H1 (cell line): Measurements from ENCODE around the gene GALP. TPM values are rescaled to one million over a fixed set of nuclear protein-coding genes. Genes with fewer than 3 reads are reported as not detected.
A peak's percentile ranks its signal among the peaks of the same experiment; 100 is the strongest.

Source experiments
- CTCF ChIA-PET: fragments of 300-600 bp; sonication (Branson Sonifier 250); formaldehyde crosslinking; loops from one replicate; lab custom pipeline; 2021; ENCODE audit not compliant: partially characterized antibody; lab: Charles Lee
- POLR2A ChIA-PET: fragments of 300-600 bp; sonication (Branson Sonifier 250); formaldehyde crosslinking; loops from one replicate; lab custom pipeline; 2021; ENCODE audit warnings: inconsistent platforms; ENCODE audit not compliant: partially characterized antibody; lab: Charles Lee
- DNase-seq, 2 experiments: peaks; one replicate each; pipeline versions ENCODE4 v3.0.0 to v3.0.0-alpha.2; 2010 to 2022; ENCODE audit warnings: low spot score in 2 of 2, low read depth in 1 of 2, mixed read lengths in 1 of 2
- FAIRE-seq: peaks from 2 replicates; lab custom pipeline; 2011; peaks lifted over from hg19 to GRCh38; lab: Jason Lieb, UNC
- H2AFZ ChIP-seq: 2 replicates; pipeline ENCODE4 v1.8.1; 2012; ENCODE audit warnings: low read length, inconsistent platforms
- H2AK5ac ChIP-seq: 2 replicates; pipeline ENCODE4 v1.6.1; 2013; ENCODE audit warnings: low read depth, low read length
- H2BK120ac ChIP-seq: replicated peaks from 2 replicates; pipeline ENCODE3; 2013; ENCODE audit warnings: low read depth, low read length, inconsistent platforms
- H2BK12ac ChIP-seq: 2 replicates; pipeline ENCODE4 v1.6.1; 2013; ENCODE audit warnings: low read depth, low read length
- H2BK15ac ChIP-seq: 2 replicates; pipeline ENCODE4 v1.6.1; 2013; ENCODE audit warnings: low read length
- H2BK20ac ChIP-seq: 2 replicates; pipeline ENCODE4 v1.6.1; 2013; ENCODE audit warnings: low read length
- H2BK5ac ChIP-seq: 2 replicates; pipeline ENCODE4 v1.6.1; 2013; ENCODE audit warnings: low read depth, low read length
- H3K14ac ChIP-seq: 2 replicates; pipeline ENCODE4 v1.6.1; 2013; ENCODE audit warnings: inconsistent platforms; ENCODE audit not compliant: insufficient read length
- H3K18ac ChIP-seq: 2 replicates; pipeline ENCODE4 v1.6.1; 2013; ENCODE audit warnings: low read length; ENCODE audit errors: extremely low read depth
- H3K23ac ChIP-seq: 2 replicates; pipeline ENCODE4 v1.6.1; 2013; ENCODE audit warnings: inconsistent platforms; ENCODE audit not compliant: insufficient read length
- H3K23me2 ChIP-seq: 2 replicates; pipeline ENCODE4 v1.6.1; 2013; ENCODE audit warnings: low read depth, low read length
- H3K27ac ChIP-seq: 2 replicates; pipeline ENCODE4 v1.6.1; 2011; ENCODE audit warnings: low read depth, low read length, inconsistent platforms
- H3K27me3 ChIP-seq, 4 experiments: replicated peaks in 1 of 4; 1 replicate in 1 of 4; 2 replicates in 3 of 4; pipeline versions ENCODE4 v1.6.1 to v1.8.1; 2011 to 2013; ENCODE audit warnings: low read length in 3 of 4, mild to moderate bottlenecking in 3 of 4, inconsistent platforms in 2 of 4, mixed read lengths in 2 of 4, moderate library complexity in 1 of 4; ENCODE audit not compliant: control insufficient read depth in 3 of 4, insufficient read depth in 3 of 4; ENCODE audit errors: extremely low read depth in 1 of 4
- H3K36me3 ChIP-seq, 4 experiments: 2 replicates each; pipeline versions ENCODE4 v1.6.1 to v1.8.1; 2011 to 2013; ENCODE audit warnings: mild to moderate bottlenecking in 4 of 4, low read length in 3 of 4, moderate library complexity in 2 of 4, control low read depth in 1 of 4, inconsistent platforms in 1 of 4; ENCODE audit not compliant: insufficient read depth in 4 of 4, control insufficient read depth in 2 of 4
- H3K4ac ChIP-seq: replicated peaks from 2 replicates; pipeline ENCODE3; 2013; ENCODE audit warnings: low read length, low read depth, mixed read lengths, inconsistent platforms; ENCODE audit not compliant: insufficient read length
- H3K4me1 ChIP-seq, 4 experiments: replicated peaks in 1 of 4; 1 replicate in 1 of 4; 2 replicates in 3 of 4; pipeline versions ENCODE4 v1.6.1 to v1.8.1; 2011 to 2013; ENCODE audit warnings: low read length in 3 of 4, inconsistent platforms in 2 of 4, mixed read lengths in 1 of 4; ENCODE audit not compliant: insufficient read depth in 4 of 4, control insufficient read depth in 3 of 4
- H3K4me2 ChIP-seq, 2 experiments: 2 replicates each; pipeline versions ENCODE4 v1.6.1 to v1.8.1; 2011 to 2013; ENCODE audit warnings: low read depth in 2 of 2, low read length in 2 of 2, control low read depth in 1 of 2, inconsistent platforms in 1 of 2, mild to moderate bottlenecking in 1 of 2; ENCODE audit not compliant: insufficient read depth in 1 of 2
- H3K4me3 ChIP-seq, 4 experiments: fragments of 200-600, 300-600 bp in 1 of 4; sonication (generic), shearing (Covaris generic), sonication (Bioruptor Twin) in 1 of 4; 2 replicates each; pipeline versions ENCODE4 v1.5.1 to v1.8.1; 2011 to 2016; ENCODE audit warnings: low read length in 4 of 4, low read depth in 3 of 4, control low read depth in 2 of 4, inconsistent platforms in 2 of 4, mild to moderate bottlenecking in 2 of 4, mixed read lengths in 1 of 4, moderate library complexity in 1 of 4; ENCODE audit not compliant: insufficient read depth in 2 of 4; ENCODE audit errors: extremely low read depth in 1 of 4
- H3K56ac ChIP-seq: replicated peaks from 2 replicates; pipeline ENCODE3; 2013; ENCODE audit warnings: low read depth, mild to moderate bottlenecking, mixed read lengths, low read length, inconsistent platforms; ENCODE audit not compliant: insufficient read length
- H3K79me1 ChIP-seq: 2 replicates; pipeline ENCODE4 v1.6.1; 2013; ENCODE audit warnings: low read depth, low read length, control low read depth
- H3K79me2 ChIP-seq, 2 experiments: 2 replicates each; pipeline versions ENCODE4 v1.6.1 to v1.8.1; 2012 to 2013; ENCODE audit warnings: low read length in 2 of 2, mild to moderate bottlenecking in 2 of 2, inconsistent platforms in 1 of 2; ENCODE audit not compliant: insufficient read depth in 2 of 2, control insufficient read depth in 1 of 2
- H3K9ac ChIP-seq, 4 experiments: replicated peaks in 1 of 4; 1 replicate in 1 of 4; 2 replicates in 3 of 4; pipeline versions ENCODE4 v1.6.1 to v1.8.1; 2011 to 2013; ENCODE audit warnings: low read depth in 3 of 4, low read length in 3 of 4, control low read depth in 2 of 4, mild to moderate bottlenecking in 2 of 4, moderate library complexity in 2 of 4, inconsistent platforms in 1 of 4; ENCODE audit errors: extremely low read depth in 1 of 4
- H3K9me3 ChIP-seq, 2 experiments: 2 replicates each; pipeline versions ENCODE4 v1.6.1 to v1.8.1; 2012 to 2013; ENCODE audit warnings: mild to moderate bottlenecking in 2 of 2, moderate library complexity in 2 of 2, control low read depth in 1 of 2, inconsistent platforms in 1 of 2, low read depth in 1 of 2, low read length in 1 of 2, mixed read lengths in 1 of 2; ENCODE audit not compliant: insufficient read depth in 2 of 2
- H4K20me1 ChIP-seq, 2 experiments: replicated peaks in 1 of 2; 2 replicates each; pipeline versions ENCODE3 to v1.8.1; 2011 to 2013; ENCODE audit warnings: inconsistent platforms in 2 of 2, low read length in 2 of 2, mild to moderate bottlenecking in 1 of 2; ENCODE audit not compliant: insufficient read depth in 2 of 2, control insufficient read depth in 1 of 2
- H4K5ac ChIP-seq: 2 replicates; pipeline ENCODE4 v1.6.1; 2013; ENCODE audit warnings: low read length, low read depth, mixed read lengths, inconsistent platforms; ENCODE audit not compliant: insufficient read length
- H4K8ac ChIP-seq: 2 replicates; pipeline ENCODE4 v1.8.0; 2013; ENCODE audit warnings: mild to moderate bottlenecking, moderate library complexity, low read length, inconsistent platforms; ENCODE audit not compliant: insufficient read depth; ENCODE audit errors: extremely low read depth
- H4K91ac ChIP-seq: replicated peaks from 2 replicates; pipeline ENCODE3; 2013; ENCODE audit warnings: low read length, mixed read lengths, inconsistent platforms; ENCODE audit not compliant: insufficient read length
- EP300 ChIP-seq, 2 experiments: IDR thresholded peaks; 1 replicate in 1 of 2; 2 replicates in 1 of 2; pipeline ENCODE4 v1.6.1; 2011 to 2012; ENCODE audit warnings: low read depth in 2 of 2, low read length in 2 of 2, mild to moderate bottlenecking in 2 of 2, borderline replicate concordance in 1 of 2, inconsistent platforms in 1 of 2, moderate library complexity in 1 of 2
- KDM4A ChIP-seq: IDR thresholded peaks from one replicate; pipeline ENCODE4 v1.7.1; 2012; ENCODE audit warnings: low read depth, mild to moderate bottlenecking, moderate library complexity, low read length, inconsistent platforms; ENCODE audit not compliant: severe bottlenecking
- POLR2AphosphoS5 ChIP-seq: IDR thresholded peaks from 2 replicates; pipeline ENCODE4 v1.6.1; 2011; ENCODE audit warnings: low read depth, low read length
- RAD21 ChIP-seq, 2 experiments: IDR thresholded peaks in 1 of 2; conservative IDR thresholded peaks in 1 of 2; 2 replicates each; pipeline ENCODE4 v1.6.1; 2011; ENCODE audit warnings: low read depth in 2 of 2, low read length in 2 of 2, improper control_type of control experiment in 1 of 2, inconsistent platforms in 1 of 2, mild to moderate bottlenecking in 1 of 2, moderate library complexity in 1 of 2
- RFX5 ChIP-seq: IDR thresholded peaks from 2 replicates; pipeline ENCODE4 v1.6.1; 2011; ENCODE audit warnings: low read depth, low read length, improper control_type of control experiment, borderline replicate concordance
- RXRA ChIP-seq: IDR thresholded peaks from 2 replicates; pipeline ENCODE4 v1.6.1; 2011; ENCODE audit warnings: low read depth, mild to moderate bottlenecking, low read length, moderate library complexity; ENCODE audit not compliant: insufficient read depth
- SIN3A ChIP-seq, 2 experiments: IDR thresholded peaks in 1 of 2; conservative IDR thresholded peaks in 1 of 2; 2 replicates each; pipeline ENCODE4 v1.6.1; 2011 to 2012; ENCODE audit warnings: low read length in 2 of 2, improper control_type of control experiment in 1 of 2, low read depth in 1 of 2, mild to moderate bottlenecking in 1 of 2
- SP1 ChIP-seq: IDR thresholded peaks from 2 replicates; pipeline ENCODE4 v1.6.1; 2011; ENCODE audit warnings: low read depth, low read length
- TAF1 ChIP-seq: IDR thresholded peaks from 2 replicates; pipeline ENCODE4 v1.6.1; 2011; ENCODE audit warnings: mild to moderate bottlenecking, low read depth, low read length
- TBP ChIP-seq: IDR thresholded peaks from 2 replicates; pipeline ENCODE4 v1.6.1; 2011; ENCODE audit warnings: low read depth, low read length, improper control_type of control experiment
- WGBS, 2 experiments: shearing (Covaris generic) in 1 of 2; methylation state at CpG; one replicate each; pipeline versions ENCODE4 v1.1.6 to v1.1.7; 2013 to 2015; ENCODE audit warnings: low lambda C conversion rate in 2 of 2, mixed read lengths in 2 of 2, inconsistent platforms in 1 of 2, low coverage in 1 of 2, missing lambda C conversion rate in 1 of 2; ENCODE audit not compliant: insufficient replicate concordance in 2 of 2, insufficient coverage in 1 of 2, insufficient read length in 1 of 2; ENCODE audit errors: extremely low coverage in 1 of 2, missing lambda C conversion rate in 1 of 2; 5-methylcytosine and 5-hydroxymethylcytosine counted together
- polyA plus RNA-seq, 7 experiments: library from polyadenylated mRNA; depleted of rRNA in 3 of 7; stranded (reverse) in 5 of 7; unstranded in 2 of 7; fragments of >200 nt in 5 of 7; fragments of 200-250 nt in 2 of 7; gene quantifications; 1 replicate in 5 of 7; 2 replicates in 1 of 7; 4 replicates in 1 of 7; pipeline versions ENCODE4 v1.2.1 to v1.2.3, GENCODE V29; 2011 to 2013; ENCODE audit warnings: missing spikeins in 2 of 7, mixed read lengths in 2 of 7
- total RNA-seq: library from RNA; stranded (reverse); fragmentation: NEBNext Ultra II Directional; extraction: Animal tissue kit (Norgen Biotek cat#: 25700); gene quantifications from 2 replicates; pipeline ENCODE4 v1.2.1, GENCODE V29; 2021

GALP gene
- total and polyA plus RNA-seq, 2 of the 8 experiments (the other 6 are each of a cell fraction or from before 2014, with no cell fraction given) = 0.14 TPM; not detected in 1

- Histone ChIP-seq H3K56ac (no peak overlapping the region), H3K18ac (peak overlapping the region; percentile 4; the same call in 1 of the 2 replicates), H2BK20ac (no peak overlapping the region), H2BK15ac (peak overlapping the region; percentile 63; the same call in 1 of the 2 replicates), H3K36me3 (peaks cover 5 to 21% (median 6%) of the 10 kb centered on the region in 4 experiments; a peak in 6 of 8 replicates), H4K8ac (no peak overlapping the region), H3K79me2 (peaks cover 0 to 13% of the 10 kb centered on the region in 2 experiments; a peak in 2 of 4 replicates), H2BK5ac (peak overlapping the region; percentile 78), H2BK120ac (no peak overlapping the region), H3K27ac (no peak overlapping the region), H3K4me3 (peak overlapping the region in 1 of 4 experiments; percentile 5; a peak in 1 of 8 replicates), H2AK5ac (peak overlapping the region; percentile 95; the same call in 1 of the 2 replicates), H3K27me3 (no peaks in the 10 kb centered on the region), H3K4ac (no peak overlapping the region), H3K23ac (no peak overlapping the region), H3K4me2 (peak overlapping the region; percentile 51), H4K91ac (no peak overlapping the region), H2AFZ (no peak overlapping the region), H4K20me1 (peaks cover 3 to 6% of the 10 kb centered on the region in 2 experiments), H3K14ac (no peak overlapping the region)
- 26% methylated on average over 6 of the region's 6 CpGs; no CpG with 5 or more reads in 1 of the 2 experiments for WGBS, 2 experiments
- DNase-seq = peak in 1 of 2 experiments; percentile 66
- FAIRE-seq = peak; percentile 52
- TF ChIP-seq TAF1 (0 out of 2 replicates have a peak, but pooled peaks have one; percentile 33), TBP (0 out of 2 replicates have a peak, but pooled peaks have one; percentile 24), RAD21 (IDR thresholded peaks at IDR 0.05 in 1 of 2, conservative IDR thresholded peaks at IDR 0.05 in 1 of 2; ENCODE audit: low read depth in 2 of 2, low read length in 2 of 2) (0 out of 4 replicates have a peak, but pooled peaks of 1 of the 2 experiments have one; percentile 11), KDM4A (no peak), RFX5 (no peak), POLR2AphosphoS5 (no peak), SIN3A (conservative IDR thresholded peaks at IDR 0.05 in 1 of 2, IDR thresholded peaks at IDR 0.05 in 1 of 2; ENCODE audit: low read depth in 1 of 2, low read length in 2 of 2) (peak in 1 of 2 experiments; percentile 73; a peak in 2 of 4 replicates), SP1 (peak; percentile 43; the same call in 1 of the 2 replicates), EP300 (IDR thresholded peaks at IDR 0.05; ENCODE audit: borderline replicate concordance in 1 of 2, low read depth in 2 of 2, low read length in 2 of 2) (no peak), RXRA (no peak)
- TF ChIP-seq, all 59 proteins: peak for 5
- H3K23me2 ChIP-seq = no peaks in the 10 kb centered on the region
- H3K9me3 ChIP-seq = no peaks in the 10 kb centered on the region
- ChIA-PET POLR2A (interaction anchor here (0.6 to 3.5 kb wide), 4 partner anchors 10 to 46 kb away, joined by 3 to 21 read pairs (median 4); no protein-coding TSS in a partner anchor), CTCF (interaction anchor here (0.8 to 7.9 kb wide), 17 partner anchors 10 to 156 kb away, joined by 3 to 137 read pairs (median 14); partner anchors contain the start of genes GALP and ZNF444)
- peaks cover 5 to 10% (median 8%) of the 10 kb centered on the region in 4 experiments for H3K4me1 ChIP-seq
- H2BK12ac ChIP-seq = peak overlapping the region; percentile 78; the same call in 1 of the 2 replicates
- peak overlapping the region in 1 of 4 experiments; percentile 48; a peak in 1 of 7 replicates for H3K9ac ChIP-seq
- H4K5ac ChIP-seq = no peak overlapping the region
- H3K79me1 ChIP-seq = peaks cover 11% of the 10 kb centered on the region
These were observed 22.3 kb upstream of the GALP start for GRCh38 chr19:56153507-56153906.
